Measurements from ENCODE around the gene CTU2.

DNA sequence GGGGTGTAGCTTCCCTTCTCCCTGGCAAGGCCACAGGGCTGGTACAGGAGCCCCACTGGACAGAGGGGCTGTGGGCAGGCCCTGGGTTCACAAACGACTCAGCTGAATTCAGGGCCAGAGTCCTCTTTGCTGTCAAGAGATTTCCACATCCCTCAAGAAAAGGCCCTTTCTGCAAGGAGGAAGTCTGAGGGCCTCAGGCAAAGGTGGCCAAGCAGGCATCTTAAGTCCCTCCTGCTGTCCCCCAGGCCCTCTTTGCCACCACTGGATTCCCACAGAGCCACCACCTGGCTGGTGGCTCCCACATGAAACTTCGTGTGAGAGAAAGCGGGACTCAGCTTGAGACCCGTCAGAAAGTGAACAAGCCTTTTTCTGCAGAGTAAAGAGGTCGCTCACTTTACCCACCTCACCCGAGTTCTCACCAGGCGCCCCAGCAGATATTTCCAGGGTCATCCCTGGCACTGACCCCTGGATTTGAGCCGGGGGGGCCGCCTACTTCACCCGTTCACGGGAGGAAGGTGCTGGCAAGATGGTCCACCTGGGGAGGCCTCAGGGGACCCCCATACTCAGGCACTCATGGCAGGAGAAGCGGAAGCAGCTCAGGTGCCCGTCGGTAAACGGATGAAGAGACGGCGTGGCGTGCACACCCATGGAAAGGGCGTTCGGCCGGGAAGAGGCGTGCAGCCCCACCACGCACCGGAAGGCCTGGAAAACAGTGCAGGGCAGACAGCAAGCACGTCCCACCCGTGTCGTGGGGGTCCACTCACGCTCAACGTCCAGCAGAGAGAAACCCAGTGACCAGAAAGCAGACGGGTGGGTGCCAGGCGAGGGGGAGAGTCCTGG, 3.7 kb upstream of the CTU2 start:
- TF ChIP-seq, protein P1, sequence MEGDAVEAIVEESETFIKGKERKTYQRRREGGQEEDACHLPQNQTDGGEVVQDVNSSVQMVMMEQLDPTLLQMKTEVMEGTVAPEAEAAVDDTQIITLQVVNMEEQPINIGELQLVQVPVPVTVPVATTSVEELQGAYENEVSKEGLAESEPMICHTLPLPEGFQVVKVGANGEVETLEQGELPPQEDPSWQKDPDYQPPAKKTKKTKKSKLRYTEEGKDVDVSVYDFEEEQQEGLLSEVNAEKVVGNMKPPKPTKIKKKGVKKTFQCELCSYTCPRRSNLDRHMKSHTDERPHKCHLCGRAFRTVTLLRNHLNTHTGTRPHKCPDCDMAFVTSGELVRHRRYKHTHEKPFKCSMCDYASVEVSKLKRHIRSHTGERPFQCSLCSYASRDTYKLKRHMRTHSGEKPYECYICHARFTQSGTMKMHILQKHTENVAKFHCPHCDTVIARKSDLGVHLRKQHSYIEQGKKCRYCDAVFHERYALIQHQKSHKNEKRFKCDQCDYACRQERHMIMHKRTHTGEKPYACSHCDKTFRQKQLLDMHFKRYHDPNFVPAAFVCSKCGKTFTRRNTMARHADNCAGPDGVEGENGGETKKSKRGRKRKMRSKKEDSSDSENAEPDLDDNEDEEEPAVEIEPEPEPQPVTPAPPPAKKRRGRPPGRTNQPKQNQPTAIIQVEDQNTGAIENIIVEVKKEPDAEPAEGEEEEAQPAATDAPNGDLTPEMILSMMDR (IDR thresholded peaks at IDR 0.05) = no peak
- TF ChIP-seq POLR2A (IDR thresholded peaks at IDR 0.05) = no peak

All from transverse colon (tissue), 3 donors.